Islet precursor cell (in vitro differentiated cells): Measurements from ENCODE around the gene LSMEM2.
"Not testable (repeated sequence)": the region's sequence is repeated elsewhere in the genome, so short reads cannot be mapped to it uniquely, and the experiment has no call there.

Experiments used
- DNase-seq: peaks from one replicate; pipeline ENCODE4 v3.0.0-alpha.2; 2018

Gene LSMEM2

DNA sequence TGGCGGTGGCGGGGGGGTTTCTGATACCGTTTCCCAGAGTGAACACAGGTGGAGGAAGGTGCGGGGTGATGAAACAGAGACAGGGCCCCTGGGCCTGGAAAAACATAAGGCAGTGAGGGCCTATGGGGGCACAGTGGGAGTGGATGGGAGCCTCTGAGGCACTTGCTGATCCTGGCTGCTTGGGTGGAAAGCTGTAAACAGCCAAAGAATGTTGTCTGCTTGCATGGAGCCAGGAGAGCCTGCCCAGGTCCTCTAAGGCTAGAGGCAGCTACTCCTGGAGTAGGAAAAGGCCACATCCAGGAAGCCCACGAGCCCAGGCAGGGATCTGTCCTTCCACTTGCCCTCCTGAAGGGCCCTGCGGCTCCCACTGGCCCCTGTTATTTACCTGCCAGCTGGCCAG is 12.9 kb upstream of the LSMEM2 start:
- no peak for DNase-seq

DNA sequence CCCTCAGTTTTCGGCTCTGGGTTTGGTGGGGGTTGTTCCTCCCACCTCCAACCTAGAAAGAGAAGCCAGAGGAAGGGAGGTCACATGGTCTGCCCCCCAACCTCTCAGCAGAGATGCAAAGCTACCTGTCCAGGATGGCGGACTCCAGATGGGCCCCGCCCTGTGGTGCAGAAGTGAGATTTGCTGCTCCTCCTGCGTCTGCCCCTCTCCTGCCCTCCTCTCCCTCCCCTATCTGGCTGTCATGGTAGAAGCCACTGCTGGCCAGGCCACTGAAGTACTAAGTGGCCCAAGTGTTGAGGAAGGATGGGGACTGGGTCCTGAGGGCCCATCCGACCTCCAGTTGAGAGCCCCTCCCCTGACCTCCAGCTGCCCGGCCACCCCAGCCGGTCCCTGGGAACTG is 12.1 kb upstream of the LSMEM2 start:
- no peak for DNase-seq

DNA sequence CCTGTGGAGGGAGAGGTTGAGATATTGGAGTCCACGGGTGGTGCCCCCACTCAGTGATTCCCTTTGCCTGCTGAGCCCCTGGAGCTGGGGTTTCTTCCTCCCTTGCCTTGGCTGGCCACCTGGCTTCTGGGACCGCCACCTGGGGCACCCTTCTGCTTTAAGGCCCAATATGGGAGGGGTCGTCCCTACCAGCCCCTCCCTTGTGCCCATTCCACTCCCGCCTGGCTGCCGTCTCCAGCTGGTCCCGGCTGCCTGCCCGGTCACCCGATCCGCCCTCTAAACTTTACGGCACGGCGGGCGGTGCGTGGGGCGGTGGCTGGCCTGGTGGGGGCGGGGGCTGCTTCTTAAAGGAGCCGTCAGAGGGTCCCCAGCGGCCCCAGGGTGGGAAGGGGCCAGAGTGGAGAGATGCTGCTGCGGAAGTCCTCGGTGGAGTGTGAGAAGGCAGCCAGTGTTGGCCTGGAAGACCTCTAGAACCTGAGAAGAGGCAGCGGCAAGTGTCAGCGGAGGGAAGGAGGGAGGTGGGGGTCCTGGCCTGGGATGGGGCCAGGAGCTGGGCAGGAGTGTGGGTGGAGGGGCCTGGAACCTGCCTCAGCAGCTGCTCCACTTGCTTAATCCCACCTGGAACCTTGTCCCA is 11.5 kb upstream of the LSMEM2 start:
- DNase-seq = no peak

DNA sequence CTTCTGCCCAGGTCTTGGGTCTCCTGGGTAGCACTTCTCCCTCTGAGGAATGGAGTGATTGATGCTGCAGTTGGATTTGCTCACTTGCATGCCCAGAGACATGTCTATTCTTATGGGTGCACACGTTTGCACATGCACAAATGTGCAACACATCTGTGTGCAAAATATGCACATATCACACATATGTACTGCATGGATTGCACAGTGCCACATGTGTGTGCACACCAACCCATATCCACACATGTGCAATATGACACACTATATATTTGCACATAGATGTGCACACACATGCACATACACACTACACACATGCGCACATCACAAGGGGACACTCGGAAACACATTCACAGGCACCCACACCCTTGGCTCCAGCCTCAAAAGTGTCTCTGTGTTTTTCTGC is 10.6 kb upstream of the LSMEM2 start:
- no peak for DNase-seq

DNA sequence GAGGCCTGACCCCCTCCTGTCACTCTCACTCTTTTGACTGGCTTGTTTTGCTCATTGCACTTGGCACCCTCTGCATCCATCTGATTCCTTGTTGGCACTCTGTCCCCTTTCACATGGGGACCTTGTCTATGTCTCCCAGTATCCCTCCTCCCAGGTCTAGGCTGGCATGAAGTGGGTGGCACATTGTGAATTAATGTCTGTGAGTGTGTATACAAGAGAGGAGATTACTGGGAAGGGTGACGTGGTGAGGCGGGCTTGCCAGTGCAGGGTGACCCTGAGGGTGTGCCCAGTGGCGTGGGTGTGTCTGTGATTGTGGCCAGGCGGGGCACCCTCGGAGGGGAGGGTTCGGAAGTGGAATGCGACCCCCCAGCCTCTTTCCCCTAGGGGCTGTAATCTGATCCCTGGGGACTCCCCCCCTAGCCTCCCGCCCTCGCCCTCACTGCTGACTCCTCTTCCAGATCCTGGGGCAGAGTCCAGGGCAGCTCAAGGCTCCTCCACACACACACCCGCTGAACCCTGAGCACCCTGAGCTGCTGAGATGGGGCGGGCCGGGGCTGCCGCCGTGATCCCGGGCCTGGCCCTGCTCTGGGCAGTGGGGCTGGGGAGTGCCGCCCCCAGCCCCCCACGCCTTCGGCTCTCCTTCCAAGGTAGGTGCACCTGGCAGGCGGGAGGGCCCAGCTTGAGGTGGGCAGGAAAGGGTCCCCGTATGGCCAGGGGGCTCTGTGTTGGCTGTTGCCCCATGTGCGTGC is 10.0 kb upstream of the LSMEM2 start, which contains the start of gene SEMA3B:
Gene SEMA3B (plus strand): TSS at position 445 of the 749 bp plus-strand sequence. CDS start 94 bp downstream, at position 539.
- no peak for DNase-seq

DNA sequence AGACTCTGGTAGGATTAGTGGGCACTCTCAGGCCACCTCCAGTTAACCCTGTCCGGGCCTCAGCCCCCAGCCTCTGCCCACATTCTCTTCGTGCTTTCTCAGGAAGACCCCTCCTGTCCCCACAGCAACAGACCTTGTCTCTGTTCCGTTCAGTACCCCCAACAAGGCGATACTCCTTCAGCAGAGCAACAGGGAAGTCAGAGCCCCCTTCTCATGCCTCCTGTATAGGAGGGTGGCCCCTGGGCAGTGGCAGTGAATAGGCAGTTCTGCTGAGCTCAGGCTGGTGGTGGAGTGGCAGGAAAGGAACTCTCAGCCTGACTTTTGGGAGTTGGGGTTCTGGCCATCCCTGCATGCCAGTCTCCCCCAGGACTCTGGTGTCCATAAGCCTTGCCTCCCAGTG is 9.4 kb upstream of the LSMEM2 start:
- no peak for DNase-seq

DNA sequence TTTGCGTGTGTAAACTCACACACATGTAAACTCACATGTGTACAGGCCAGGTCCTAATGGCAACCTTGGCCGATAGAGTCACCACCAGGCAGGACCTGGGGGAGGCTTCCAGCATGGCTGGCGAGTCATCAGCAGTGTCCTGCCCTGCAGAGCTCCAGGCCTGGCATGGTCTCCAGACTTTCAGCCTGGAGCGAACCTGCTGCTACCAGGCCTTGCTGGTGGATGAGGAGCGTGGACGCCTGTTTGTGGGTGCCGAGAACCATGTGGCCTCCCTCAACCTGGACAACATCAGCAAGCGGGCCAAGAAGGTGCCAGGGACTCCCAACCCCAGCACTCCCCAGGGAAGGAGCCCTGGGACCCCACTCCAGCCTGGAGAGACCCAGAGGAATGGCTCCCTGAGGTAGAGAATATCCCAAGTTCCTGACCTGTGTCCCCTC is 8.9 kb upstream of the LSMEM2 start:
- DNase-seq = peak; percentile 78

DNA sequence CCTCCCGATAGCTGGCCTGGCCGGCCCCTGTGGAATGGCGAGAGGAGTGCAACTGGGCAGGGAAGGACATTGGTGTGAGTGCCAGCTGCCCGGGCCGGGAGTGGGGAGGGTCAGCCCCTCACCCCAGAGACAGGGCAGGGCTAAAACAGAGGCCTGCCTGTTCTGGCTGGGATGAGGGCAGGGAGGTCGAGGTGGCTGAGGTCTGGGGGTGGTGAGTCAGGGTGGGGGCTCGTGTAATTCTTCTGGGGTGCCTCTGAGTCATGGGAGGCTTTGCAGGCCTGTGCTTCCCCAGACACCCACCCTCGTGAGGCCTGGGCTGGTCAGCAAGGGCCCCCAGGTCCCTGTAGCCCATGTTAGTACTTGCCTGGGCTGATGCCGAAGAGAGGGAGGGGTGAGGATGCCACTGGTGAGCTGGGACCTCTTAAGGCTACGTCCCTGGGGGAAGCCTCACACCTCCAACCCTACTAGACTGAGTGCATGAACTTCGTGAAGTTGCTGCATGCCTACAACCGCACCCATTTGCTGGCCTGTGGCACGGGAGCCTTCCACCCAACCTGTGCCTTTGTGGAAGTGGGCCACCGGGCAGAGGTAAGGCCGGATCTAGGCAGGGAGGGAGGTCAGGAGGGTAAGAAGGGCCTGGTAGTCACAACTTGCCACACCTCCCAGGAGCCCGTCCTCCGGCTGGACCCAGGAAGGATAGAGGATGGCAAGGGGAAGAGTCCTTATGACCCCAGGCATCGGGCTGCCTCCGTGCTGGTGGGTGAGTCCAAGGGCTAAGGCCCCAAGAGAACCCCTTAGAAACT is 8.3 kb upstream of the LSMEM2 start:
- DNase-seq = no peak

DNA sequence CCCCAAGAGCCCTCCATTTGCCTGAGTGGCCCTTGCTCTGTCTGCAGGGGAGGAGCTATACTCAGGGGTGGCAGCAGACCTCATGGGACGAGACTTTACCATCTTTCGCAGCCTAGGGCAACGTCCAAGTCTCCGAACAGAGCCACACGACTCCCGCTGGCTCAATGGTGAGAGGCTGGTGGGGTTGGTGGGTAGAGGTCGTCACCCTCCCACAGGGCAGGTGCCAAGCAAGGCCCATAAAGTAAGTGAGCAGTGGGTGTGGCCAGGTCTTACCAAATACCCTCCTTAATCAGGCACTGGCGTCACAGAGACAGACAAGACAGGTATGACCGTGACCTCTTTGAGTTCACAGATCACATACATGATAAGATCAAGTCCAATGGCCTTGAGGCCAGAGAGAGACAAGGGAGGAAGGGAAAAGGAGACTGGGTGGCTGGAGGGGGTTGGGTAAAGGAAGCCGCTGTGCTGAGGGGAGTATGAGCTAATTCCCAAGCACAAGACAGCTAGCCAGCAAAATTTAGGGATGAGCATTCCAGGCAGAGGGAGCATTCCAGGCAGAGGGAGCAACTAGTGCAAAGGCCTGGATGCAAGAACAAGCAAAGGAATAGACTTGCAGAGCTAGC is 7.5 kb upstream of the LSMEM2 start:
- DNase-seq = peak; percentile 82

DNA sequence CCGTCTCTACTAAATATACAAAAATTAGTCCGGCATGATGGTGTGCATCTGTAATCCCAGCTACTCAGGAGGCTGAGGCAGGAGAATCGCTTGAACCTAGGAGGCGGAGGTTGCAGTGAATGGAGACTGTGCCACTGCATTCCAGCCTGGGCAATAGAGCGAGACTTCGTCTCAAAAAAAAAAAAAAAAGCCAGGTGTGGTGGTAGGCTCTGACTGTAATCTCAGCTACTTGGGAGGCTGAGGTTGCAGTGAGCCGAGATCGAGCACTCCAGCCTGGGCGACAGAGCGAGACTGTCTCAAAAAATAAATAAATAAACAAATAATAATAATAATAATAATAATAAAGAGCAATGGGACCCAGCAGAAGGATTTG is 6.4 kb upstream of the LSMEM2 start:
- DNase-seq = not testable (repeated sequence)

DNA sequence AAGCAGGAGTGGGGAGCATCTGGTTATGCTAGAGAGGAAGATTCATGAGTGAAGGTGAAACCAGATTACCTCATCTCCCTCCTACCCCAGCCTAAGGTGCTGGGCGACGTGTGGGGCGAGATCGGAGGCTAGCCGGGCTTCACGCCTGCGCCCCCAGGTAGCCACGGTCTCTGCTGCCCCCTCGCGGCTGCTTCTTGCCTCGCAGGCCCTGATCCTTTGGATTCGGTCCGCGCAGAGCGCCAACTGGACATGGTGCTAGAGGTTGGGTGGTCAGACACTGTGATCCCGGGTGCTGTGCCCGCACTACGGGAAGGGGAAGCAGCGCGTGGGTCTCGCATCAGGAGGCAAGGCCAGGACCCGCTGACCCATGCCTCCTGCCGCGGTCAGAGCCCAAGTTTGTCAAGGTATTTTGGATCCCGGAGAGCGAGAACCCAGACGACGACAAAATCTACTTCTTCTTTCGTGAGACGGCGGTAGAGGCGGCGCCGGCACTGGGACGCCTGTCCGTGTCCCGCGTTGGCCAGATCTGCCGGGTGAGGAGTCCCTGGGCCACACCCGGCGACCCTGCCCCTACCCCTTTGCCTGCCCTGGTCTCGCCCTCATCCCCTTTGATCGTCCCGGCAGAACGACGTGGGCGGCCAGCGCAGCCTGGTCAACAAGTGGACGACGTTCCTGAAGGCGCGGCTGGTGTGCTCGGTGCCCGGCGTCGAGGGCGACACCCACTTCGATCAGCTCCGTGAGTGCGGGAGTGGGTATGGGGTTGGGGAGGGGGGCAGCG is 5.8 kb upstream of the LSMEM2 start:
- peak; percentile 93 for DNase-seq

DNA sequence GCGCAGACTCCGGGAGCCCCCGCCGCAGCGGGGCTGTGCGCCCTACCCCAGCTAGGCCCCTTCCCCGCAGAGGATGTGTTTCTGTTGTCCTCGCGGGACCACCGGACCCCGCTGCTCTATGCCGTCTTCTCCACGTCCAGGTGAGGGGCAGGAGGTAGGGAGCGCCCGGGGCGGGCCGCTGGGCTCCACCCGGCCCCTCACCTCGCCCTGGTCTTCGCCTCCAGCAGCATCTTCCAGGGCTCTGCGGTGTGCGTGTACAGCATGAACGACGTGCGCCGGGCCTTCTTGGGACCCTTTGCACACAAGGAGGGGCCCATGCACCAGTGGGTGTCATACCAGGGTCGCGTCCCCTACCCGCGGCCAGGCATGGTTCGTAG is 5.2 kb upstream of the LSMEM2 start:
- DNase-seq = no peak

DNA sequence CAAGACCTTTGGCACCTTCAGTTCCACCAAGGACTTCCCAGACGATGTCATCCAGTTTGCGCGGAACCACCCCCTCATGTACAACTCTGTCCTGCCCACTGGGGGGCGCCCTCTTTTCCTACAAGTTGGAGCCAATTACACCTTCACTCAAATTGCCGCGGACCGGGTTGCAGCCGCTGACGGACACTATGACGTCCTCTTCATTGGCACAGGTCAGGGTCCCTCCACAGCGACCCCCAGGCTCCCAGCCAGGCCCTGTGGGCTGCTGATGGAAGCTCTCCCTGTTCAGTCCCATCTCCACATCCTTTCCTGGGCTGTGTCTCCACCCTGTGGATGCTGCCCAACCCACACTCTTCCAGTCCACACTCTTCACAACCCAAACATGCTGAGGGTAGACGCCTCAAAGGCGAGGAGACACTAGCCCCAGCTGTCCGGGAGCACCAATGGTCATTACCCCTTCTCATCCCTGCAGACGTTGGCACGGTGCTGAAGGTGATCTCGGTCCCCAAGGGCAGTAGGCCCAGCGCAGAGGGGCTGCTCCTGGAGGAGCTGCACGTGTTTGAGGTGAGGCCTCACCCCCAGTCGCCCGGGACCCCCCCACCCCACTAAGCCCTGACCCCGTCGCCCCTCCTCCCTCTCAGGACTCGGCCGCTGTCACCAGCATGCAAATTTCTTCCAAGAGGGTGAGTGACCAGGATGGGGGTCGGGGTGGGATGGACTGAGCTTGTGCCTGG is 4.3 kb upstream of the LSMEM2 start:
- DNase-seq = peak; percentile 87

DNA sequence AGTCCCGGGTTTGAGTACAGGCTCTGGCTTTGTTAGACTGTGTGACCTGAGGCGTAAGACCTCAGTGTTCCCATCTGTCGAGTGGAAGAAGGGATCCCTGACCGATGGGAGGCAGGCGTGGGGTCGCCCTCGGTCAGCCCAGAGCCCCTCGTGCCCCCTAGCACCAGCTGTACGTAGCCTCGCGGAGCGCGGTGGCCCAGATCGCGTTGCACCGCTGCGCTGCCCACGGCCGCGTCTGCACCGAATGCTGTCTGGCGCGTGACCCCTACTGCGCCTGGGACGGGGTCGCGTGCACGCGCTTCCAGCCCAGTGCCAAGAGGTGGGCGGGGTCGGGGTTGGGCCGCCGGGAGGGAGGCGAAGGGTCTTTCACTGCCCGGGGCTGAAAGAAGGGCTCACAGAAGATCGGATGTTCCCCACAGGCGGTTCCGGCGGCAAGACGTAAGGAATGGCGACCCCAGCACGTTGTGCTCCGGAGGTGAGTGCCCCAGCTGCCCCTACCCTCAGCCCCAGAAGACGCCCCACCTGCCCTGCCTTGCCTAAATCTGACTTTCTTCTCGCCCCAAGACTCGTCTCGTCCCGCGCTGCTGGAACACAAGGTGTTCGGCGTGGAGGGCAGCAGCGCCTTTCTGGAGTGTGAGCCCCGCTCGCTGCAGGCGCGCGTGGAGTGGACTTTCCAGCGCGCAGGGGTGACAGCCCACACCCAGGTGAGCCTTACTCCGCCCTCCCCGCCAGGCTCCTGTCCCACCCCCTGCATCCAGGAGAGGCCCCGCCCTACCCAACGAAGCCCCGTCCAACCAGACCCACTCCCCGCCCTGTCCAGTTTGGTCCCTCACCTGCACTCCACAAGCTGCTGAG is 3.5 kb upstream of the LSMEM2 start:
- DNase-seq = no peak

DNA sequence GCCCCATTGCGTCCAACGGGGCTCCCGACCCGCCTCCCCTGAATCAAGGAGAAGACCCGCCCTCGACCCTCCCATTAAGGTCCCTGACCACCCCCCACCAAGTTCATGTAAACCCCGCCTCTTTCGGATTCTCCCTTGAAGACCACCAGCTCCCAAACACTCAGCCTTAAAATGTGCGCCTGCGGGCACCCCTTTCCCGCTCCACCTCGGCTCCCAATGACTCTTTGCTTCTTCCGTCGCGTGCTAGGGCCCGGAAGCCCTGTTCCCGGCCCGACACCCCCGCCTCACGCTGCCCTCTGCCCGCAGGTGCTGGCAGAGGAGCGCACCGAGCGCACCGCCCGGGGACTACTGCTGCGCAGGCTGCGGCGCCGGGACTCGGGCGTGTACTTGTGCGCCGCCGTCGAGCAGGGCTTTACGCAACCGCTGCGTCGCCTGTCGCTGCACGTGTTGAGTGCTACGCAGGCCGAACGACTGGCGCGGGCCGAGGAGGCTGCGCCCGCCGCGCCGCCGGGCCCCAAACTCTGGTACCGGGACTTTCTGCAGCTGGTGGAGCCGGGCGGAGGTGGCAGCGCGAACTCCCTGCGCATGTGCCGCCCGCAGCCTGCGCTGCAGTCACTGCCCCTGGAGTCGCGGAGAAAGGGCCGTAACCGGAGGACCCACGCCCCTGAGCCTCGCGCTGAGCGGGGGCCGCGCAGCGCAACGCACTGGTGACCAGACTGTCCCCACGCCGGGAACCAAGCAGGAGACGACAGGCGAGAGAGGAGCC is 2.7 kb upstream of the LSMEM2 start:
- no peak for DNase-seq

DNA sequence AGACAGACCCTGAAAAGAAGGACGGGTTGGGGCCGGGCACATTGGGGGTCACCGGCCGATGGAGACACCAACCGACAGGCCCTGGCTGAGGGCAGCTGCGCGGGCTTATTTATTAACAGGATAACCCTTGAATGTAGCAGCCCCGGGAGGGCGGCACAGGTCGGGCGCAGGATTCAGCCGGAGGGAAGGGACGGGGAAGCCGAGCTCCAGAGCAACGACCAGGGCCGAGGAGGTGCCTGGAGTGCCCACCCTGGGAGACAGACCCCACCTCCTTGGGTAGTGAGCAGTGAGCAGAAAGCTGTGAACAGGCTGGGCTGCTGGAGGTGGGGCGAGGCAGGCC is 2.2 kb upstream of the LSMEM2 start:
- no peak for DNase-seq

DNA sequence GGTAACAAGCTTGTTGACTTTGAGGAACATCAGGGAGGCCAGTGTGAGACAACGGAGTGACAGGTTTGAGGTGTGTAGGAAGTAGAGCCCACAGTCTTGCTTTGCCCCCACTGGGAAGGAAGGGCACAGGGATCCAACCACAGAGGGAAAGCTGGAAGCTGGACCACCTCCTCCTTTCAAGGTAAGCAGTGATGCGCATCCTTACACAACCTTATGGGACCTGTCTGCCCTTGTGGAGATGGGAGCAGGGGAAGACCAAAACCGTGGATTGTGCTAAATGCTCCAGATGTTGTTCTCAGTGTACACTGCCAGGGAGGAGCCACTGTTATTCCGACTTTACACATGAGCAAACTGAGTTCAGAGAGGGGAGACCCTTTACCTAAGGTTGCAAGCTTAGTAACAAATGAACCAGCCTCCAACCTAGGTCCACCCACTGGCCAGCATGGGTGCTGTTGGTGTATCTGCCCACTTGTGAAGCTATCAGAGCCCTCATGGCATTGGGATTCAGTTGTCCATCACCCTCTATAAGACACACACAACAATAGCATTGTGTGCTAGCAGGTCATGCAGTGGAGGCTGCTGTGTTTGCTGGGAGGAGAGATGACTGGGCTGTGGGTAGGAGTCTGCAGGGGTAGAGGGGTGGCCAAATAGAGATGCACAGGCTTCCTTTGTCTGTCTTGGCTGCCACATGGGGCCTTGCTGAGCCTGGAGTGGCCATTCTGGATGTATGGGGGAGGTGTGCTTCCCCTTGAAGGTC is 586 bp upstream of the LSMEM2 start:
- no peak for DNase-seq

DNA sequence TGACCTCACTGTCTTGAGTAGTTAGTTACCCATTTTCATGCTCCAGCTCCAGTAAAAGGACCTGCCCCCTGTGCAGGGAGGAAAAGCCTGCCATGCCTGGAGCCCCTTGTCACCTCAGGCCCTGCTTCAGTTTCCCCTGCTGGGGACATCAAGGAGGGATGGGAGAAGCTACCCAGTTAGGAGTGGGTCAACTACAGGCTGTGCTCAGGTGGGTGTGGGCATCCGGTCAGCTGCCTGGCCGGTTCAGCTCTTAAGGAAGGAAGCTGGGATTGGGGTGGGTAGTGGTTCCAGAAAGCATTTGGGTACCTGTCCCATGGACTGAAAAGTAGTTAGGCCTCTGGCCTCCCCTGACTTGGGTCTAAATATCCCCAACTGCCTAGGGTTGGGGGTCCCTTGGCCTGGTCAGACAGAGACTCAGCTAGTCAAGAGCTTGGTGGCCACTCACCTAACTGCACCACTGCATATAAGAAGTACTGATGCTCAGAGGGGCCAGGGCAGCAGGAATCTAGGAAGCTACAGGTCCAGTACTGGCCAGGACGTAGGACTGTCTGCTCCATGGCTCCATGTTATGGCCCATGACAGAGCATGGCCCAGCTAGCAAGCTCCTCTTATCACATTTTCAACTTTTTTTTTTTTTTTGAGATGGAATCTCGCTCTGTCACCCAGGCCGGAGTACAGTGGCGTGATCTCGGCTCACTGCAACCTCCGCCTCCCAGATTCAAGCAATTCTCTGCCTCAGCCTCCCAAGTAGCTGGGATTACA is 549 bp downstream of the LSMEM2 start:
- no peak for DNase-seq

DNA sequence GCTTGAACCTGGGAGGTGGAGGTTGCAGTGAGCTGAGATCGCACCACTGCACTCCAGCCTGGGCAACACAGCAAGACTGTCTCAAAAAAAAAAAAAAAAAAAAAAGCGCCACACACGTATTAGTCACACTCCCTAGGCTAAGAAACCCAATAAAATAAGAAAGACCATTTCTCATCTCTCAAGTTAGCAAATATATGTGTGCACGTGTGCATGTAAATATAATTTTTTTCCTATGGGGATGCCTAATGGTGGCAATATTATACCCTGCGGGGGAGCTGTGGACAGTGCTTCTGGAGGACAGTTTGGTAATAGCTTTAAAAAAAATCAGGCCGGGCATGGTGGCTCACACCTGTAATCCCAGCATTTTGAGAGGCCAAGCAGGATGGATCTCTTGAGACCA is 5.2 kb downstream of the LSMEM2 start:
- DNase-seq = peak; percentile 30
